Stimulated activated CD4-positive, alpha-beta T cell treated with anti-CD3 and anti-CD28 coated beads, TNF-alpha, amount 100 ng/mL, for 24 hours (primary cell): ENCODE measurements around the gene PCDHGC4.

ENCODE experiments used
- DNase-seq, 3 experiments: peaks; one replicate each; pipeline ENCODE4 v3.0.0-alpha.2; 2020; ENCODE audit warnings: low read depth in 3 of 3

Gene PCDHGC4

DNA sequence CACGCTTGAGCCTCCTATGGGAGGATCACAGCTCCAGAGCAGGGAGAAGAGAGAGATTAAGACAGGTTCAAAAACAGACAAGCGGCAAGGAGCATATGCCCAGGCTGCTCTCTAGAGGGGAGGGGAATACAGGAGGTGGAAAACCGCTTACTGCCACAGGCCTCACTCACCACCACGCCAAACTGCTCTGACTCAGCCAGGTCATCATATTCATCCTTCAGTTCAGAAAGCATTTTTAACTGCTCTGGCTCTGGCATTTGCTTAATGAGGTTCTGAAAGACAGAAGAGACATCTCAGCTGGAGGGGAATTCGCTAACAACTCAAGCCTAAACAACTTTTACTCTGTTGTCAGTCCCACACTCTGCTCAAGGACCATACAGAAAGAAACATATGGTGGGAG, 44.2 kb downstream of the PCDHGC4 start:
- no peak for DNase-seq

DNA sequence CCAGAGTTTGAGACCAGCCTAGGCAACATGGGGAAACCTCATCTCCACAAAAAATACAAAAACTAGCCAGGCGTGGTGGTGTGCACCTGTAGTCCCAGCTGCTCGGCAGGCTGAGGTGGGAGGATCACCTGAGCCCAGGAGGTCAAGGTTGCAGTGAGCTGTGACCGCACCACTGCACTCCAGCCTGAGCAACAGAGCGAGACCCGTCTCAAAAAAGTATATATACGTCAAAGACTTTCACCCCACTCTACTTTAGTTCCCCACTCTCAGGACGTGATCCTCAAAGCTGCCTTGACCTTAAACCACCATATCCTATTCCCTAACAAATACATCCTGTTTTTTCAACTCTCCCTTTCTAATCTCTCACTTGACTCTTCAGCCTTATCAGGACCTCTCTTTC, 45.0 kb downstream of the PCDHGC4 start:
- no peak for DNase-seq

DNA sequence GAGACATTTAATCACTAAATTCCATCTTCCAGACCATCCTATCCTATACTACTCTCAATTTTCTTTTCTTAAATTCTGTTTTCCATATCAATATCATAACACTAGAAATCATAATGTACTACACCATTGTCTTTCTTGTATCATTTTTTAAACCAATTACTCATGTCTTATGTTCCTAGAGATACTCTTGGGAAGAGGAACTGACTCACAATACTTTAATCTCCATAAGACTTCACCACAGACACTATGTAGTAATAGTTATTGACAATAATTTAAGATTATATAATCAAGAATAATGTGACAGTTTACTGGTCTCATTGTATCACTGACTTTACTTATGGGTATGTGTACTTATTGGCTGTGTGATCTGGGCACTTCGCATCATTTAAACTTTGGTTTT, 47.9 kb downstream of the PCDHGC4 start:
- DNase-seq = no peak

DNA sequence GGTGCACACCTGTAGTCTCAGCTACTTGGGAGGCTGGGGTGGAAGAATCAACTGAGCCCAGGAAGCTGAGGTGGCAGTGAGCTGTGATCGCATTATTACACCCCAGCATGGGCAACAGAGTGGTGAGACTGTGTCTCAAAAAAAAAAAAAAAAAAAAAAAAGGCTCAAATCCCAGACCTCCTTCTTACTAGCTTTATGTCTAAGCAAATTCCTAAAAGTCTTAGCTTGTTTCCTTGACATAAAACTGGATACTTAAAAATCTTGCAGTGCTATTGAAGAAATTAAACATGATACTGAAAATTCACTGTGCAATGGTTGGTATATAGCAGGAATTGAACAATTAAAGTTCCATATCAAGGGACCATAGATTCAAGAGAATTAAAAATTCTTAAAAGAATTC, 49.1 kb downstream of the PCDHGC4 start:
- DNase-seq = no peak

DNA sequence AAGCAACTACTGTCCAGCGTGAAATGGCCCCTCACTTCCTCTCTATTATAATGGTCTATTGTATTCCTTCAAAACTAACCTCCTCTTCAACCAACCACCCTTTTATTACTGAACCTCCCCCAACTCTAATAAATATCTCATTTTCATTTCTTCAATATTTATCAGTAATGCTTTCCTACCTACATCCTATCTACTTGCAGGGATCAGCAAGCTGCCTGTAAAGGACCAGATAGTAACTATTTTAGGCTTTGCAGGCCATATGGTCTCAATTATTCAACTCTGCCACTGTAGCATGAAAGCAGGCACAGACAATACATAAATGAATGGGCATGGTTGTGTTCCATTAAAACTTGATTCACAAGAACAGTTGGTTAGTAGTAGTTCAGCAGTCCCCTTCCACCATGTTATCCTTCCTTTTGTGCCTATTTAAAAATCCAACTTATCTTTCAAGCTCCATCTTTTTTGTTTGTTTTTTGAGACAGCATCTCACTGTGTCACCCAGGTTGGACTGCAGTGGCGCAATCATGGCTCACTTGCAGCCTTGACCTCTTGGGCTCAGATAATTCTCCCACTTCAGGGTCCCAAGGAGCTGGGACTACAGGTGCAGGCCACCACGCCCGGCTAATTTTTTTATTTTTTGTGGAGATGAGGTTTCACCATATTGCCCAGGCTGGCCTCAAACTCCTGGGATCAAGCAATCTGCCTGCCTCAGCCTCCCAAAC, 49.8 kb downstream of the PCDHGC4 start:
- no peak for DNase-seq
